HG03342 (cell line): ENCODE measurements around the gene SLC25A42.

Experiments
- ATAC-seq: cut with Tn5 transposase; IDR thresholded peaks from one replicate; pipeline ENCODE4 v1.9.1; 2021; ENCODE audit warnings: mild to moderate bottlenecking, moderate library complexity; ENCODE audit not compliant: unreplicated experiment

Gene SLC25A42

GRCh38 chr19:19067276-19068072 lies 3.7 kb downstream of the SLC25A42 start:
- ATAC-seq = no peak

GRCh38 chr19:19068659-19069654 lies 5.2 kb downstream of the SLC25A42 start:
- no peak for ATAC-seq

- ATAC-seq = no peak
These were observed 8.1 kb downstream of the SLC25A42 start for GRCh38 chr19:19071897-19072296.

- no peak for ATAC-seq
These were observed 10.5 kb downstream of the SLC25A42 start for GRCh38 chr19:19074196-19074882.

- no peak for ATAC-seq
These were observed 11.3 kb downstream of the SLC25A42 start for GRCh38 chr19:19075126-19075525.

- no peak for ATAC-seq
These were observed 12.7 kb downstream of the SLC25A42 start for GRCh38 chr19:19076476-19076875.

- no peak for ATAC-seq
These were observed 13.3 kb downstream of the SLC25A42 start for GRCh38 chr19:19077103-19077502.

- no peak for ATAC-seq
These were observed 15.0 kb downstream of the SLC25A42 start for GRCh38 chr19:19078801-19079200.

- no peak for ATAC-seq
These were observed 15.8 kb downstream of the SLC25A42 start for GRCh38 chr19:19079571-19079970.

- ATAC-seq = no peak
These were observed 17.9 kb downstream of the SLC25A42 start for GRCh38 chr19:19081642-19082151.

- no peak for ATAC-seq
These were observed 19.8 kb downstream of the SLC25A42 start for GRCh38 chr19:19083413-19084178.

GRCh38 chr19:19087676-19088075 lies 23.9 kb downstream of the SLC25A42 start:
- ATAC-seq = no peak

- no peak for ATAC-seq
These were observed 30.7 kb downstream of the SLC25A42 start for GRCh38 chr19:19094513-19094912.

GRCh38 chr19:19095691-19096090 lies 31.9 kb downstream of the SLC25A42 start:
- no peak for ATAC-seq

GRCh38 chr19:19096641-19097627 lies 33.1 kb downstream of the SLC25A42 start:
- no peak for ATAC-seq

GRCh38 chr19:19098084-19098702 lies 34.4 kb downstream of the SLC25A42 start:
- ATAC-seq = no peak

- no peak for ATAC-seq
These were observed 35.2 kb downstream of the SLC25A42 start for GRCh38 chr19:19098703-19099632.
